ENCODE measurements around the gene TLDC2.
"Not testable (repeated sequence)": the region's sequence is repeated elsewhere in the genome, so short reads cannot be mapped to it uniquely, and the experiment has no call there.

Gene TLDC2

DNA sequence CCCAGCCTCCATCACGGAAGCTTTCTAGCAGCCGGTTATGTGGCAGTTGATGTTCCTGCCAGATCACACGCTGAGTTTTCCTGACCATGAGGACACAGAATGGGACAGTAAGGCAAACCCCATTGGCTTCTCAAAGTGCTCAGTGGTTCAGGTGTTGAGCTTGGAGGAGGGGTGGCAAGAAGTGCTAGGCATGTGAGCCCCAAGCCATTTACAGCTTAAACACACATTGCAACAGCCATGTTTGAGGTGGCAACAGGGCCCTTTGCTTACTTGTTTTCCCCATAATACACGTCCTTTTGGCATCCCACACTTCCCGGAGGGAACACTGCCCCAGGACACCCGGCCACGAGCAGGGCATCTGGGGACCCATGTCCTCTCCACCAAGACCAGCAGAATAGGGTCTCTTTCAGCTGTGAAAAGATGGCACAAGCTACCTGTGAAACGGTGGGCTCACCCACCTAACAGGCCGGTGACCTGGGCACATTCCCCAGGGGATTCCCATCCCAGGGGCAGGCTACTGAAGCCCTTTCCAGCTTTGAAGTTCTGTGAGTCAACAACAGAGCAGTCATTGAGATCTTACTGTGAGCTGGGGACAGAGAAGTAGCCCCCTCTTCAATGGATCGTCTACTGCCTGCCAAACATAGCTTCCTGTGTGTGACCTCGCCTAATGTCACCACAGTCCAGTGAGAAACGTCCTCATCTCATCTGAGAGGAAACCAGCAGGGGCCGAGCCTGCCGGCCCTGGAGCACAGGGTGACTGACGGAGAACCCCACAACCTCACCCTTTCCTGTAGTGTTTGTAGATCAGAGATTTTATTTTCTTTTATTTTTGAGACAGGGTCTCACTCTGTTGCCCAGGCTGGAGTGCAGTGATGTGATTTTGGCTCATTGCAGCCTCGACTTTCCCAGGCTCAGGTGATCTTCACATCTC is 4.0 kb upstream of the TLDC2 start:
- no peak for DNase-seq

GRCh38 chr20:36872852-36873251 is 3.1 kb upstream of the TLDC2 start:
- DNase-seq, result no peak

GRCh38 chr20:36873498-36874189 is 2.3 kb upstream of the TLDC2 start:
- DNase-seq, result no peak

- not testable (repeated sequence) for DNase-seq
Measured at GRCh38 chr20:36875093-36875492, 845 bp upstream of the TLDC2 start.

DNA sequence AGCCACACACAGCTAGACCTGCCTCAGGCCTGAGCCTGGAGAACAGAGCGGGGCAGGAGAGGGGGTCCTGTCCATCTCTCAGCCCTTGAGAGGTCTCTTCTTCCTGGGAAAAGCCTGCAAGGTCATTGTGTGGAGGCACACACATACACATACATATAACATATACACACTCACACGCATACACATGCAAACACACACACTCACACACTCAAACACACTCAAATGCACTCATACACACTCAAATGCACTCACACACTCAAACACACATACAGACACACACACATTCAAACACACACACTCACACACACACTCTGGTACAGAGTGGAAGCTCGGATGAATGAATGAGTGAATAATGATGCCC is 515 bp downstream of the TLDC2 start:
- no peak for DNase-seq

- no peak for DNase-seq
Measured at GRCh38 chr20:36878941-36879340, 3.0 kb downstream of the TLDC2 start.

DNA sequence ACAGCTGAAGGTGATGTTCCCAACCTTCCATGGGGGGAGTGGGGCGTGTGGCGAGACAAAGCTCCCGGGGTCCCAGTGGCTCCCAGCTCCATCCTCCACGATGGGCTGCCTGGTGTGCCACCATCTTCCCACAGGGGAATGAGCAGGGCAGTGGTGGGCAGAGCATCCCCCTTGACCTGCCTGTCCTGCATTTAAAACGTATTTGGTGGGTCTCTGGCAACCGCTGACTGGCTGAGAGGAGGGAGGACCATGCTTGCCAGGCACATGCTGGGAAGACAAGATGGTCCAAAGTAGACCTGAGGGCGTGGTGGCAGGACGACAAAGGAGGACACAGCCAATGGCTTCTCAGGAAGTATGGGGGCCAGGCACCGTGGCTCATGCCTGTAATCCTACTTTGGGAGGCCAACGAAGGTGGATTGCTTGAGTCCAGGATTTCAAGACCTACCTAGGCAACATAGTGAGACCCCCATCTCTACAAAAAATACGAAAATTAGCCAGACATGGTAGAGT is 4.9 kb downstream of the TLDC2 start:
- no peak for DNase-seq

- no peak for DNase-seq
Measured at GRCh38 chr20:36881331-36881730, 5.4 kb downstream of the TLDC2 start.

GRCh38 chr20:36881888-36882287 is 6.0 kb downstream of the TLDC2 start:
- no peak for DNase-seq

DNA sequence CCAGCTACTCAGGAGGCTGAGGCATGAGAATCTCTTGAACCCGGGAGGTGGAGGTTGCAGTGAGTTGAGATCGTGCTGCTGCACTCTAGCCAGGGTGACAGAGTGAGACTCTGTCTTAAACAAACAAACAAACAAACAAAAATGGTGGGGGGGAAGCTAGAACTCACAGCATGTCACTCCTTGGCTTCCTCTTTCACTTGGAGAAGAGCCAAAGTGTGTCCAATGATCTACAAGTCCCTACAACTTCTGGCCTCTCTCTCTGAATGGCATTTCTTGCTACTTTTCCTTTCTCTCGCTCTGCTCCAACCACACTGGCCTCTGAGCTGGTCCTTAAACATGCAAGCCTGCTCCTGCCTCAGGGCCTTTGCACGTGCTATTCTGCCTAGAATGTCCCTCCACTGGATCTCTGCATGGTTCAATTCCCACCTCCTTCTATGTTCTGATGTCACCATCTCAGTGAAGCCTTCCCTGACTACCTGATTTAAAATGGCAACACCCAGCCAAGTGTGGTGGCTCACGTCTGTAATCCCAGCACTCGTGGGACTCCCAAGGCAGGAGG is 8.1 kb downstream of the TLDC2 start:
- no peak for DNase-seq

- DNase-seq, result no peak
Measured at GRCh38 chr20:36885356-36885755, 9.4 kb downstream of the TLDC2 start.

- peak; percentile 89 for DNase-seq
Measured at GRCh38 chr20:36886859-36887751, 11.2 kb downstream of the TLDC2 start.

DNA sequence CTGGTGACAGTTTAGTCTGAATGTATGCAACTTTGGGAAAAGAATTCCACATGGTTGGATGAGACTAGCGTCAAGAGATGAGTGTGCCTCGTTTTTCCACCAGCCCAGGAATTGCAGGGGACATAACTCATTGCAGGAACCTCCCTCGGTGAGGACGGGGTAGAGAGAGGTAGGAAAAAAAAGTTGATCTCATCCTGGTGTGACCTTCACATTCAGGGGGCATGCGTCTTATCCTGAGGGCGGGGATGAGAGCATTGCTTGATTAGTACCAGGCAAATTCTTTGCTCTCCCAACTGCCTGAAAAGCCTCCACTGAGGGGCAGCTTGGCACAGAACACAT is 11.8 kb downstream of the TLDC2 start:
- no peak for DNase-seq

DNA sequence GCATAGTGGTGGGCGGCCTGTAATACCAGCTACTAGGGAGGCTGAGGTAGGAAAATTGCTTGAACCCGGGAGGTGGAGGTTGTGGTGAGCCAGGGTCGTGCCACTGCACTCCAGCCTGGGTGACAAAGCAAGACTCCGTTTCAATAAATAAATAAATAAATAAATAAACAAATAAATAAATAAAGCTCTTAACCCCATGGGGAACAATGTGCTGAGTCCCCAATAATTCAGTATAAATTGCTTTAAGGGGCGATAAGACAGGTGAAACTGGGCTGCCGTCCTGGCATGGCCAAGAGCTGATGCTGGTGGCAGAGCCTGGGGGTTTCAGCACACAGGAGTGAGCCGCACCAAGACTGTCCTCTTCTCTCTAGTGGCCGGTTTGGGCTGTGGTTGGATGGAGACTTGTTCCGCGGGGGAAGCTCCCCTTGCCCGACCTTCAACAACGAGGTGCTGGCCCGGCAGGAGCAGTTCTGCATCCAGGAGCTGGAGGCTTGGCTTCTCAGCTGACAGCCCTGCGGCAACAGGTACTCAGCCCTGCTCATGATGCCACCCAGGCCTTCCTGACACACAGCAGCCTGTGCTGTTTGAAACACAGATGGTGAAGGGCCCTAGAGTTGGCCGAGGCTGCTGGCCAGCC is 13.1 kb downstream of the TLDC2 start:
- no peak for DNase-seq

DNA sequence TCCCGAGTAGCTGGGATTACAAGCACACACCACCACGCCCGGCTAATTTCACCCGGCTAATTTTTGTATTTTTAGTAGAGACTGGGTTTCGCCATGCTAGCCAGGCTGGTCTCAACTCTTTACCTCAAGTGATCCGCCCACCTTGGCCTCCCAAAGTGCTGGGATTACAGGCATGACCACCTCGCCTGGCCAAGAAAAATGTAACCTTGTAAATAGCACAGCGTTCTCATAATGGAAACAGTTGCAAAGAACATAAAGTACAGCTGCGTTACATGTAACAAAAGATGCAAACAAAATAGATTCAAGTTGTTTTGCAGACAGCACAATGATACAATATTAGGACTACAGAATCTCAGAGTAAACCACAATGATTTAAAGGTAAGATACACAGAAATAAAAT is 14.6 kb downstream of the TLDC2 start:
- DNase-seq, result no peak

- DNase-seq, result no peak
Measured at GRCh38 chr20:36891211-36891610, 15.3 kb downstream of the TLDC2 start.

GRCh38 chr20:36893801-36894200 is 17.9 kb downstream of the TLDC2 start:
- DNase-seq, result no peak

DNA sequence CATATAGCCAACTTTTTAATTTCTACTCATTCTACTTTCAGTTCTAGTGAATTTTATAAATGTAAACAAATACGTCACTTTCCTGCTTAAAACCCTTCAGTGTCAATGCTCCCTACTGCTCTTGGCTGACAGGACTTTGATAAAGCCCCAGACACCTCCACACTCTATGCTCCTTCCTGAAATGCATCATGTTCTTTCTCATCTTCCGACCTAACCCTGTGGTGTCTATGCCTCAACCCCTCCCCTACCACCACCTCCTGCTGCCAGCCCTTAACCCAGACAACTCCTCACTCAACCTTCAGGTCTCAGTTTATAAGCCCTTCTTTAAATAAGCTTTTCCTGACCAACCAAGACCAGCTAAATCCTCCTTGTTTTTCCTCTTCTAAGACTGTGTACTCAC is 19.1 kb downstream of the TLDC2 start:
- DNase-seq, result no peak

GRCh38 chr20:36904690-36905089 is 28.8 kb downstream of the TLDC2 start:
- DNase-seq, result no peak

DNA sequence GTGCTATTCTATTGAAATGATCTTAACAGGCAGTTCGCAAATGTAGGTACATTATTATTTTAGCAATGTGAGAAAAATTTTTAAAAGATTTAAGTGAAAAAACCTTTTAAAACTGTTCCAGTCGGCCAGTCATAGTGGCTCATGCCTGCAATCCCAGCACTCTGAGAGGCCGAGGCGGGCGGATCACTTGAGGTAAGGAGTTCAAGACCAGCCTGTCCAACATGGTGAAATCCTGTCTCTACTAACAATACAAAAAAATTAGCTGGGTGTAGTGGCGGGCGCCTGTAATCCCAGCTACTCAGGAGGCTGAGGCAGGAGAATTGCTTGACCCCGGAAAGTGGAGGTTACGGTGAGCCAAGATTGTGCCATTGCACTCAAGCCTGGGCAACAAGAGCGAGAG is 29.6 kb downstream of the TLDC2 start:
- not testable (repeated sequence) for DNase-seq

- DNase-seq, result not testable (repeated sequence)
Measured at GRCh38 chr20:36906086-36906485, 30.1 kb downstream of the TLDC2 start.

DNA sequence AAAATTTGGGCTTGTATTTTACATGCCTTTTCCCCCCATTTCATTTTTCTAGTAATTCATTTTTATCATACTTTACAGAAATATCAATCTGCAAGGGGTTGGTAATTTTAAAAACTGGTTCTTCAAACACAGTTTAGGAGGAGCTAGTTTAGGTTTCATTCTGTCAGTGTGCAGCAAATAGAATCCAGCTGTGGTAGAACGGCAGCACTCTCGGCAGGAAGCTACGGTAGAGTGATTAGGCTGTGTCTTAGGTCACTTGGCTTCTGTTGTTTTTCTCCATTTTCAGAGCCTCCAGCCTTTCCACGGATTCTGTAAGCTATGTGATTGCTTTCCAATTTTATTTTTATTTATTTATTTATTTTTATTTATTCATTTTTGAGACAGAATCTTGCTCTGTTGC is 32.7 kb downstream of the TLDC2 start:
- no peak for DNase-seq
